Measurements from ENCODE around the gene TIPARP.

DNA sequence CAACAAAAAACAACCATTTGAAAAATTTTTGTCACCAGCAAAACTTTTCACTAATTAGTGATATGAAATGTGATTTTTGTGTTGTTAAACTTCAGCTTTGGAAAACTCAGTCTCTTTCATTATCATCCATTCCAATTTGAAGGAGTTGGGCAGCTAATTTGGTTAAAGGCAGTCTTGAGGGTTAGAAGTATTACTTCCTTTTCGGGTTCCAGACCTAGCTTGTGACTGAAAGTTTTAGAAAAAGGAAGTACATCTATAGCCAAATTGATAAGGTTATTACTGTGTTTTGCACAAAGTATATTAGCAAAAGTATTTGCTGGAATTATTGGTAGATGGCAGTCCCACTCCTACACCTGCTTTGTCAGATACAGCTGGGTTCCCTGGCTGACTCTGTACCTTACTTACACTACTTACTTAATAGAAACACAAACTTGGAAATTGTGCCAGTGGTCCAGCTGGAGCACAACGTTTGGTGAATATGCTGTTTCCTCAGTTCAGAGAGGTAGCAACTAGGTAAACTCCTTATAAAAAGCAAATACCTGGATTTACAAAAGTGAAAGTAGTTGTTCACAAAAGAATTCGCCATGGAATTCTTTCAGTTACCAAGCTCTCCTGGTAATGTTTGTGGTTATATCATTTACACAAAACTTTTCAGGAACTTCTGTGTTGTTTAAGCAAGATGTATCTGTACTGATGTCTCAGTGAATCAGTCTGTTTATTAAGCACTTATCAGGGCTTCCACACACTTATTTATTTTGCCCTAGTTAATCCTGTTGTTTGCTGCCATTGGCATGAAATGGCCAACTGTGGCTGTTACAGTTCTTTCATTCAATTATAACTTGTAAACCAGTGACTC, 31.6 kb downstream of the TIPARP start:
- TF ChIP-seq EZH2 (IDR thresholded peaks at IDR 0.05; ENCODE audit: low read depth, unreplicated experiment) (no peak), CTCF (conservative IDR thresholded peaks at IDR 0.05; ENCODE audit: low read depth in 2 of 2) (no peak), CREB1 (CRISPR knock-in tag; IDR thresholded peaks at IDR 0.05; ENCODE audit: low read depth) (no peak), POLR2AphosphoS5 (IDR thresholded peaks at IDR 0.05; ENCODE audit: low read depth) (no peak), NANOG (IDR thresholded peaks at IDR 0.05; ENCODE audit: borderline replicate concordance) (no peak), EZH2phosphoT487 (IDR thresholded peaks at IDR 0.05; ENCODE audit: unreplicated experiment) (no peak), STAT1 (IDR thresholded peaks at IDR 0.05; ENCODE audit: unreplicated experiment) (no peak)
- TF ChIP-seq, protein P1, sequence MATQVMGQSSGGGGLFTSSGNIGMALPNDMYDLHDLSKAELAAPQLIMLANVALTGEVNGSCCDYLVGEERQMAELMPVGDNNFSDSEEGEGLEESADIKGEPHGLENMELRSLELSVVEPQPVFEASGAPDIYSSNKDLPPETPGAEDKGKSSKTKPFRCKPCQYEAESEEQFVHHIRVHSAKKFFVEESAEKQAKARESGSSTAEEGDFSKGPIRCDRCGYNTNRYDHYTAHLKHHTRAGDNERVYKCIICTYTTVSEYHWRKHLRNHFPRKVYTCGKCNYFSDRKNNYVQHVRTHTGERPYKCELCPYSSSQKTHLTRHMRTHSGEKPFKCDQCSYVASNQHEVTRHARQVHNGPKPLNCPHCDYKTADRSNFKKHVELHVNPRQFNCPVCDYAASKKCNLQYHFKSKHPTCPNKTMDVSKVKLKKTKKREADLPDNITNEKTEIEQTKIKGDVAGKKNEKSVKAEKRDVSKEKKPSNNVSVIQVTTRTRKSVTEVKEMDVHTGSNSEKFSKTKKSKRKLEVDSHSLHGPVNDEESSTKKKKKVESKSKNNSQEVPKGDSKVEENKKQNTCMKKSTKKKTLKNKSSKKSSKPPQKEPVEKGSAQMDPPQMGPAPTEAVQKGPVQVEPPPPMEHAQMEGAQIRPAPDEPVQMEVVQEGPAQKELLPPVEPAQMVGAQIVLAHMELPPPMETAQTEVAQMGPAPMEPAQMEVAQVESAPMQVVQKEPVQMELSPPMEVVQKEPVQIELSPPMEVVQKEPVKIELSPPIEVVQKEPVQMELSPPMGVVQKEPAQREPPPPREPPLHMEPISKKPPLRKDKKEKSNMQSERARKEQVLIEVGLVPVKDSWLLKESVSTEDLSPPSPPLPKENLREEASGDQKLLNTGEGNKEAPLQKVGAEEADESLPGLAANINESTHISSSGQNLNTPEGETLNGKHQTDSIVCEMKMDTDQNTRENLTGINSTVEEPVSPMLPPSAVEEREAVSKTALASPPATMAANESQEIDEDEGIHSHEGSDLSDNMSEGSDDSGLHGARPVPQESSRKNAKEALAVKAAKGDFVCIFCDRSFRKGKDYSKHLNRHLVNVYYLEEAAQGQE (IDR thresholded peaks at IDR 0.05; ENCODE audit: unreplicated experiment), result no peak

Data from GM23338 (cell line).